Fibroblast of lung (primary cell): ENCODE measurements around the gene TAF3. TPM values are rescaled to one million over a fixed set of nuclear protein-coding genes. Genes with fewer than 3 reads are reported as not detected.

Experiments used
- DNase-seq, 2 donors: peaks; one replicate each; pipeline versions ENCODE4 v3.0.0 to v3.0.0-alpha.2; 2010; ENCODE audit warnings: low read depth in 2 of 2
- H2AFZ ChIP-seq: 2 replicates; pipeline ENCODE4 v1.5.1; 2012; ENCODE audit warnings: low read length, control low read depth, inconsistent platforms
- H3K27ac ChIP-seq: 2 replicates; pipeline ENCODE4 v1.5.1; 2011; ENCODE audit warnings: low read length, control low read depth; ENCODE audit not compliant: insufficient read depth
- H3K27me3 ChIP-seq: 2 replicates; pipeline ENCODE4 v1.5.1; 2011; ENCODE audit warnings: mild to moderate bottlenecking, low read length; ENCODE audit not compliant: control insufficient read depth, insufficient read depth
- H3K36me3 ChIP-seq: 2 replicates; pipeline ENCODE4 v1.5.1; 2011; ENCODE audit warnings: low read length; ENCODE audit not compliant: control insufficient read depth, insufficient read depth
- H3K4me1 ChIP-seq: 2 replicates; pipeline ENCODE4 v1.5.1; 2011; ENCODE audit warnings: low read length; ENCODE audit not compliant: control insufficient read depth, insufficient read depth; ENCODE audit errors: extremely low read depth
- H3K4me2 ChIP-seq: 2 replicates; pipeline ENCODE4 v1.5.1; 2011; ENCODE audit warnings: low read length, control low read depth; ENCODE audit not compliant: insufficient read depth; ENCODE audit errors: extremely low read depth
- H3K4me3 ChIP-seq, 4 experiments: fragments of 200-600 bp in 1 of 4; sonication (generic) in 1 of 4; replicated peaks in 1 of 4; 2 replicates each; pipeline ENCODE4 v1.5.1; 2011 to 2016; ENCODE audit warnings: low read length in 4 of 4, low read depth in 3 of 4, mild to moderate bottlenecking in 3 of 4, control low read depth in 2 of 4, inconsistent platforms in 1 of 4, mixed read lengths in 1 of 4; ENCODE audit not compliant: insufficient read depth in 1 of 4; ENCODE audit errors: control extremely low read depth in 1 of 4
- H3K79me2 ChIP-seq: 2 replicates; pipeline ENCODE4 v1.5.1; 2012; ENCODE audit warnings: mild to moderate bottlenecking, low read length, inconsistent platforms; ENCODE audit not compliant: control insufficient read depth, insufficient read depth
- H3K9ac ChIP-seq: 2 replicates; pipeline ENCODE4 v1.5.1; 2011; ENCODE audit warnings: mild to moderate bottlenecking, low read length, control low read depth; ENCODE audit not compliant: insufficient read depth
- H3K9me3 ChIP-seq: 2 replicates; pipeline ENCODE4 v1.5.1; 2012; ENCODE audit warnings: low read depth, low read length; ENCODE audit not compliant: control insufficient read depth, insufficient read depth
- H4K20me1 ChIP-seq: 2 replicates; pipeline ENCODE4 v1.5.1; 2011; ENCODE audit warnings: low read length; ENCODE audit not compliant: control insufficient read depth, insufficient read depth; ENCODE audit errors: extremely low read depth
- CTCF ChIP-seq, 2 donors: IDR thresholded peaks in 1 of 2; conservative IDR thresholded peaks in 1 of 2; 1 replicate in 1 of 2; 2 replicates in 1 of 2; pipeline ENCODE4 v1.5.1; 2011 to 2012; ENCODE audit warnings: low read length in 2 of 2, control low read depth in 1 of 2, inconsistent platforms in 1 of 2, low read depth in 1 of 2, mild to moderate bottlenecking in 1 of 2
- EZH2 ChIP-seq: IDR thresholded peaks from 2 replicates; pipeline ENCODE4 v1.5.1; 2012; ENCODE audit warnings: low read length, control low read depth, mild to moderate bottlenecking; ENCODE audit errors: missing control alignments
- polyA plus RNA-seq, 2 donors: library from polyadenylated mRNA; depleted of rRNA in 1 of 2; stranded (reverse) in 1 of 2; unstranded in 1 of 2; fragments of >200 nt; gene quantifications; 2 replicates each; pipeline ENCODE4 v1.2.1, GENCODE V29; 2011 to 2012; ENCODE audit warnings: missing spikeins in 1 of 2
- total RNA-seq: library from RNA; depleted of rRNA; stranded (reverse); fragments of >200 nt; gene quantifications from 2 replicates; pipeline ENCODE4 v1.2.1, GENCODE V29; 2014

Gene TAF3
- total and polyA plus RNA-seq, 2 donors (not counting 1 experiment from before 2014, with no cell fraction given) = 2.1 to 4.0 TPM

- Histone ChIP-seq H3K9me3 (no peaks in the 10 kb centered on the region), H2AFZ (no peak overlapping the region), H3K27me3 (no peaks in the 10 kb centered on the region), H3K79me2 (peaks cover 6% of the 10 kb centered on the region), H3K9ac (no peak overlapping the region), H3K27ac (no peak overlapping the region), H3K4me2 (no peak overlapping the region), H3K4me3 (no peak overlapping the region), H3K36me3 (no peaks in the 10 kb centered on the region), H3K4me1 (no peaks in the 10 kb centered on the region), H4K20me1 (no peaks in the 10 kb centered on the region)
- TF ChIP-seq CTCF (conservative IDR thresholded peaks at IDR 0.05 in 1 of 2, IDR thresholded peaks at IDR 0.05 in 1 of 2; ENCODE audit: low read depth in 1 of 2, low read length in 2 of 2) (no peak), EZH2 (no peak)
- DNase-seq = no peak
Observed at GRCh38 chr10:7834262-7834661, 16.0 kb downstream of the TAF3 start.

GRCh38 chr10:7836571-7836970 is 18.3 kb downstream of the TAF3 start:
- peaks cover 2% of the 10 kb centered on the region for H3K79me2 ChIP-seq
- no peaks in the 10 kb centered on the region for H4K20me1 ChIP-seq
- DNase-seq = no peak

GRCh38 chr10:7846591-7846990 is 28.3 kb downstream of the TAF3 start:
- no peak overlapping the region for H3K27ac ChIP-seq
- H4K20me1 ChIP-seq = no peaks in the 10 kb centered on the region
- H3K4me1 ChIP-seq = no peaks in the 10 kb centered on the region

More at GRCh38 chr10:7836571-7836970, 18.3 kb downstream of the TAF3 start:
- no peak for TF ChIP-seq CTCF (conservative IDR thresholded peaks at IDR 0.05 in 1 of 2, IDR thresholded peaks at IDR 0.05 in 1 of 2; ENCODE audit: low read depth in 1 of 2, low read length in 2 of 2)
- no peak for TF ChIP-seq EZH2
- Histone ChIP-seq H3K27ac (no peak overlapping the region), H3K4me1 (no peaks in the 10 kb centered on the region), H3K36me3 (no peaks in the 10 kb centered on the region), H2AFZ (no peak overlapping the region), H3K27me3 (no peaks in the 10 kb centered on the region), H3K4me3 (no peak overlapping the region), H3K4me2 (no peak overlapping the region), H3K9ac (no peak overlapping the region), H3K9me3 (no peaks in the 10 kb centered on the region)

More at GRCh38 chr10:7846591-7846990, 28.3 kb downstream of the TAF3 start:
- Histone ChIP-seq H3K9ac (no peak overlapping the region), H3K4me3 (no peak overlapping the region), H2AFZ (no peak overlapping the region), H3K9me3 (no peaks in the 10 kb centered on the region), H3K36me3 (no peaks in the 10 kb centered on the region), H3K4me2 (no peak overlapping the region), H3K79me2 (no peaks in the 10 kb centered on the region), H3K27me3 (no peaks in the 10 kb centered on the region)
- TF ChIP-seq CTCF (conservative IDR thresholded peaks at IDR 0.05 in 1 of 2, IDR thresholded peaks at IDR 0.05 in 1 of 2; ENCODE audit: low read depth in 1 of 2, low read length in 2 of 2) (no peak), EZH2 (no peak)
- peak in 1 of 2 donors; percentile 7 for DNase-seq
